HL-60 (cell line): ENCODE data around the gene CXCR4.

Experiments
- CTCF ChIP-seq: IDR thresholded peaks from one replicate; pipeline ENCODE4 v1.5.1; 2011; ENCODE audit warnings: low read length, control low read depth, inconsistent platforms; ENCODE audit not compliant: insufficient read depth
- GABPA ChIP-seq: IDR thresholded peaks from 2 replicates; pipeline ENCODE4 v1.6.1; 2012; ENCODE audit warnings: low read depth
- POLR2AphosphoS5 ChIP-seq: IDR thresholded peaks from 2 replicates; pipeline ENCODE4 v1.6.1; 2012; ENCODE audit warnings: low read depth

DNA sequence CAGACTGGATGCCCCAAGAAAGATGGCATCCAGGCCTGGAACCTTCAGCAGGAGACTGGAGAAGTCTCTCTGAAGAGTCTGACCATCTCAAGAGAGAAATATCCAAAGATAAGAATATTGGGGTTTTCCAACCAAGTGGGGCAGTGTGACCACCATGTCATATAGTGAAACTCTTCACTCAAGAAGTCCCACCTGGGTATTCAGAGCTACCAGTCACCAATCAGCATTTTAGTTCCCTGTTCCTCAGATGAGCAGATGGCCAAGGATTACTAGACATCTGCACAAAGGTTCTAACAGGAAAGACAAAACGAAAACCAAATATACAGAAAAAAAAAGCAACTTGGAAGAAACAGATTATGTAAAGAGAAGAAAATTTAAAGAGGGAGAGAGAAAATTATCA, 38.5 kb upstream of the CXCR4 start:
- TF ChIP-seq GABPA, result no peak
- no peak for TF ChIP-seq CTCF
- TF ChIP-seq POLR2AphosphoS5, result no peak
